Lung microvascular endothelial cell (primary cell): ENCODE measurements around the gene CCL20. TPM values are rescaled to one million over a fixed set of nuclear protein-coding genes. Genes with fewer than 3 reads are reported as not detected.

Source experiments
- DNase-seq, 2 donors: peaks; one replicate each; pipeline versions ENCODE4 v3.0.0 to v3.0.0-alpha.2; 2010; ENCODE audit warnings: low read depth in 2 of 2
- total RNA-seq: library from RNA; depleted of rRNA; stranded (reverse); fragments of >200 nt; gene quantifications from 2 replicates; pipeline ENCODE4 v1.2.1, GENCODE V29; 2014

The CCL20 gene
- total RNA-seq, 1 donor from 2014 or later, result 0.60 TPM

- no peak for DNase-seq
Observed at GRCh38 chr2:227802882-227803281, 10.8 kb upstream of the CCL20 start.

DNA sequence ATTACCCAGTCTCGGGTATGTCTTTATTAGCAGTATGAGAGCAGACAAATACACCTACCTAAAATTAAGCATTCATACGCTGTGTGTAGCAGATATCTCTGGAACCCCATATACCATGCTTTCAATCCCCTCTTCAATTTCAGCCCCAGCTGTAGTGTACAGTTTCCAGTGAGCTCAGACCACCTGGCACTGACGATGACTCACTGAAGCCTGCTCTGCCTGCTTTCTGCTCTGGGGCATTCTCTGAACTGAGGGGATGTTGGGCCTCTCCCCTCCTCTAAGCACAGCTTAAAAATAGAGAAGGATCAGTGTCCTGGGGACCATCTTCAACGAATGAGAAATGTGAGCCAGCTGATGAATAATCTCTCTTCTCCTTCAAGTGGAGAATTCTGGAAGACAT lies 8.7 kb upstream of the CCL20 start:
- peak in 1 of 2 donors; percentile 4 for DNase-seq

DNA sequence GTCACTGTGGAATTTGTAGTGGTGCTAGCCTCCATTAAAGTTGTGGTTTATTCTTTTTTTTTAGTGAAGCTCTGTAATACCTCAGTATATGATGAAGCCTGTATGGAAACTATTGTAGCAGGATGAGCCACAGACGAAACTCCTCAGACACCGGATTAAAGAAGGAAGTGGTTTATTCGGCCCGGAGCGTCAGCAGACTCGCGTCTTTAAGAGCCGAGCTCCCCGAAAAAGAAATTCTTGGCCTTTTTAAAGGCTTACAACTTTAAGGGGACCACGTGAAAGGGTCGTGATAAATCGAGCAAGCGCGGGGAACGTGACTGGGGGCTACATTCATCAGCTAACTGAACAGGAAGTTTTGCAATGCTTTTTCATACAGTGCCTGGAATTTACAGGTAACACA lies 8.1 kb upstream of the CCL20 start:
- DNase-seq, result no peak

GRCh38 chr2:227808936-227809335 lies 4.7 kb upstream of the CCL20 start:
- DNase-seq, result no peak

DNA sequence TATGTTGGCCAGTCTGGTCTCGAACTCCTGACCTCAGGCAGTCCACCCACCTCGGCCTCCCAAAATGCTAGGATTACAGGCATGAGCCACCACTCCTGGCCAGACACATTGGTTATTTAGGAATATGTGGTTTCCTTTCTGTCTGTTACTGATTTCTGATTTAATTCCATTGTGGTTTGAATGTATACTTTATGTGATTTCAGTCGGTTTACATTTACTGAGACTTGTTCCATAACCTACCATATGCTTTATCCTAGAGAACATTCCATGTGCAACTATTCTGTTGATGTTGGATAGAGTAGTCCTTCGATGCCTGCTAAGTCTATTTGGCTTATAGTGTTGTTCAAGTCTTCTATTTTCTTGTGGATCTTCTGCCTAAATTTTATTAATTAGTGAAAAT lies 1.6 kb upstream of the CCL20 start:
- no peak for DNase-seq

GRCh38 chr2:227813229-227813561 lies 447 bp upstream of the CCL20 start:
- DNase-seq, result no peak

- no peak for DNase-seq
Observed at GRCh38 chr2:227815066-227815465, 1.4 kb downstream of the CCL20 start.

GRCh38 chr2:227816507-227817294 lies 3.1 kb downstream of the CCL20 start:
- DNase-seq, result peak in 1 of 2 donors; percentile 19

DNA sequence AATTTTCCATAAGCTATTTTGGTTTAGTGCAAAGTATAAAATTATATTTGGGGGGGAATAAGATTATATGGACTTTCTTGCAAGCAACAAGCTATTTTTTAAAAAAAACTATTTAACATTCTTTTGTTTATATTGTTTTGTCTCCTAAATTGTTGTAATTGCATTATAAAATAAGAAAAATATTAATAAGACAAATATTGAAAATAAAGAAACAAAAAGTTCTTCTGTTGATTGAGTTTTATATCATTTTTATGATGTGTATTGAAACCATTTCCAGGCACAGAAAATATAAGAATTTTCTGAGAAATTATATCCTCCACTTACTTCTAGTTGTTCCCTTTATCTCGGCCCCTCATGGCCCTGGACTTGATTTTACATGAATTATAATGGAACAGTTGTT lies 3.7 kb downstream of the CCL20 start:
- DNase-seq, result no peak

DNA sequence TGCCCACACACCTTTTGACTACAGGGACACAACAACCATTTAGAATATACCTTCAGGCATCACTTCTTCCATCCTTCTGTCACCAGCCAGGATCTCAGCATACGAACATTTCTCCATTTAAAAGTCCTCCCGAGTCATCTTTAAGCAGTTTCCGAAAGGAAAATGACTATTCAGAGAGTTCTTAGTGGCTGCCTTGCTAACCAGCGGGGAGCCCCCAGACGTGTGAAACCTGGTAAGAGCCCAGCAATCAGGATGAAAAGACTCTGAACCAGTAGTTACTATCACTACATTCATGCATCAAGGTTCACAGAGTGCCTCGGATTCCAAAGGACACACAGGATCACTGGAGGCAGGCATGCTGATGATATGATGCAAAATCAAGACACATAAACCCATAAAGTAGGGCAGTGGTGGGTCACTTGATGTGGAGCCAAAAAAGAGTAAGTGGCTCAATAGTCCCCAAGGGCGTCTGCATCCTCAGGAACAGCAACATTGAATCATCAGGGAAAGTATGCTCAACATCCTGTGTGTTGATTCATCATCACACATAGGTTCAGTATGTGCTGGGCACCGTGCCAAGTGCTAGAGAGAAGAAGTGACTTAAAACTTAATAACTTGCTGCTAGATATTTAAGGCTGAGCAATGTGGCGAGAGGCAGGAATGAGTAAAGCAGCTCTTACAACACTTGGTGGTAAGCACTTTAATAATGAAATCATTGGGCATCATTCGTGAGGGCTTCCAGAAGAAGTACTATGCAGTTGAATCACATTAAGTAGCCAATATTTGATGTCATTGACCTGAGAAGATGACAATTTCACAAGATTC lies 4.4 kb downstream of the CCL20 start:
- DNase-seq, result peak; percentile 85 to 100

GRCh38 chr2:227818675-227819397 lies 5.2 kb downstream of the CCL20 start:
- DNase-seq, result peak in 1 of 2 donors; percentile 38

DNA sequence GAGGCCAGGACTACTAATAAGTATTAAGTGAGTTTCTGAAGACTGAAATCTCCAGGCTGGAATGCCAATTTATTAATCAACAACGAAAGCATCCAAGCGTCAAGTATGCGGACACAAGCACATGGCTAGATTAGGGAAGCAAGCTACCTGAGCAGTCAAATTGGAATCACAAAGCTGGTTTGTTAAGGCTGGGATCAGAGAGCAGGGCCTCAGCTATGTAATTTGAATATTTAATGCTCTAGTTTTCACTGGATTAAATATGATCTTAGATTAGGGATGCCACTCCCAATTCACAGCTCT lies 5.7 kb downstream of the CCL20 start:
- no peak for DNase-seq

DNA sequence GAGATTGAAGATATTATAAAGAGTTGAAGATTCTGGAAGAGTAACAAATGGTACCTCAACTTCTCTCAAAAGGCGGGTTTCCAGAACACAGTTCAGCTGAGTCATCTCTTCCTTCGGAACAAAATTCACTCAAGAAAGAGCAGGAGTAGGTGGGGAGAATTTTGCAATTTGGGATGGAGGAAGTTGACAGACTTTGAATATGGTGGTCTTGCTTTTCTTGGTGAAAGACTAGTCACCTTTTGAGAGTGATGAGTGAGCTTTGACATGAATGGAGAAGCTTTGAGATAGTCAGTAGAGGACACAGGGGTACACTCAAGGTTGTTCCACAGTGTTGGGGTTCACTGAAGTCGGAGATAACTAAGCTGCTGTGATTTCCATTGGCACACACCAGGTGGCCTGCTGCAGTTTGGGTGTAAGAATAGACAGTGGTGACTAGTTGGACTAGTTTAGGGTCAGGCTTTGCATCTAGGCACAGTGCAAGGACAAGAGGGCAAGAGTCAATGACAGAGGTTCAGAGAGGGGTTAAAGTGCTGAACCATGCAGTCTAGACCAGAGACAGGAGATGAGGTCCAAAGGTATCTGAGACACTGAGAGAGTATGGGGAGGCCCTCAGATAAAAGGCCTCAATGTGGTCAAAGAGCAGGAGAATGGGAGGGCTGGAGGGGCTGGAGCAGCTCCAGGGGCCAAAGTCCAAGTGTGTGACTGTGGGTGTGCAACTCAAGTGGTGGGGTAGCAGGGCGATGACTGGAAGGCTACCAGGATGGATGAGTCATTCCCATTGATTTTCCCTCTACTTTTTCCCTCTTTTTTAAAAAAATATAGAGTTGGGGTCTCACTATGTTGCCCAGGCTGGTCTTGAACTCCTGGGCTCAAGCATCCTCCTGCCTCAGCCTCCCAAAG lies 7.7 kb downstream of the CCL20 start:
- no peak for DNase-seq

DNA sequence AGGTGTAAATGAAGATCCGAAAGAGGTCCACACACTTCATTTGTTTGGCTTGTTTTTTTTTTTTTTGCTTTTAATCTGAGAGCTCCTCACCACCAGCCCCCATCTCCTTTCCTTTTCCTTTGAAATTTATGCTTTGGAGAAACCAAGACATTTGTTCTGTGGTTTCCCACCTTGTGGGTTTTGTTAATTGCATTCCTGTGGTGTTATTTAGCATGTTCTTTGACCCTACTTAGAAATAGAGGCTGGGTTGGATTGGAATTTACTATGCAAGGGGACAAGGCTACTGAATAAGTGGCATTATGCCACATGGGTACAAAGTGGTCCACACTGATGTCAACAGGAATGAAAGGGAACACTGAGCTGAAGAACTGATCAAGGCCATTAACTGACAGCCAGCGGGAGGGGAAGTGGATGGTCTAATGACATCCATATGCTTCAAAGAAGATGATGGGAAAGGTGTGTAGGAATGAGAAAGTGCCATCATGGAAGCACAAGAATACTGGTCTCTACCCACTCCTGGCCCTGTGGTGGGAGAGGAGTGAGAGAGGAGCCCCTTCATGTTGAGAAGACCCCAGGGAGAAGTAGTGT lies 8.9 kb downstream of the CCL20 start:
- DNase-seq, result no peak

GRCh38 chr2:227823922-227824321 lies 10.3 kb downstream of the CCL20 start:
- no peak for DNase-seq

DNA sequence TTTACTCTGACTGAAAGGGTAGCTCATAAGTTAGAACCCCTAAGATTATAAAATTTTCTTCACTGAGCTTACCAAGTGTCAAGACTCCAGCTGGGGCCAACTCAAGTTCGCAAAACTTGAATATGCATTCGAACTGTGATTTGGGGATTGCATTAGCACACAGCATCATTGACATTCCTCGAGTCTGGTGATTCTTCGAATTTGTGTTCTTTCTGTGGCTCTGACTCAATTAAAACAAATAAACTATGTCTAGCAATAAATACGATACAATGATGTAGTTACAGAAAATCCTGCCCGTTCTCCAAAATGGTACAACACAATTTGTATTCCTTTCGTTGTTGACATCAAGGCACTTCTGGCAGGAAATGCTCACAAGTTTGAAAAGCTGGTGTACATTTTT lies 11.1 kb downstream of the CCL20 start:
- no peak for DNase-seq

- DNase-seq, result no peak
Observed at GRCh38 chr2:227826019-227826521, 12.4 kb downstream of the CCL20 start.

- no peak for DNase-seq
Observed at GRCh38 chr2:227826563-227826962, 12.9 kb downstream of the CCL20 start.

DNA sequence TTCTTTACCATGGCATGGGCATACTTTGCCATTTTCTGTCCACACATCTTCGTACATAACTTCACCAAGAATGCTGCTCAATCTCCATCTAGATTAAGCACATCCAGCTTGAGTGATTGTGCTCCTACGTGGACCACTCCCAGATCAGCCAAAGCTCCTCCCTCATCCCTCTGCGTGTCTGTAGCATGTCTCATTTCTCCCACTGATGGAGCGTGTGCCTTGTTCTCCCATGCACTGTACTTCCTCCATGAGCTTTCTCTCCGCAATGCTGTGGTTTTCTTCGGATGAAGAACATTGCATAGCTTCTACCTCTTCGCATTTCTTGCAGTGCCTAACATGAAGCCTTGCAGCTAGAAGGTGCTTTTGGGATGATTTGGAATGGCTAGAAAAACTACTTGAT lies 13.5 kb downstream of the CCL20 start:
- DNase-seq, result no peak

- DNase-seq, result no peak
Observed at GRCh38 chr2:227828477-227828912, 14.9 kb downstream of the CCL20 start.

DNA sequence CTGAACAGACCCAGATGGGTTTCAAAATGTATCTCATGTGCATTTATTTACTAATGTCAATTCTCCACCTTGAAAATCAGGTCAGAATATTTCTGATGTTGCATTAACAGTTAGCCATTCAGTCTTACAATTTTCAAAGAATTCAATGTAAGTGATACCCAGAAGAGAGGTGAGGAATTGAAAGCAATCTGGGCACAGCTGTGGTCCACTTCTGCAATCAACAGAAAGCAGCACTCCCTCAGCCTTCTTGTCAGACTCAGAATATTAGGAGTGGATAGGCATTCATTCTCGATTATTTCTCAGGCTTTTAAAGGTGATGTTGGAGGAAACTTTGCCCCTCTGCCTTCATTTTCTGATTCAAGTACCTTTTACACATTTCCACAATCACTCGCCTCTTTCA lies 15.7 kb downstream of the CCL20 start:
- DNase-seq, result no peak
